HepG2 (cell line): ENCODE measurements around the gene HCFC1. TPM values are rescaled to one million over a fixed set of nuclear protein-coding genes. Genes with fewer than 3 reads are reported as not detected.

ENCODE experiments used
- ATAC-seq: fragments of 200-7000 bp; cut with Tn5 transposase; 3 replicates; pipeline ENCODE4 v1.9.1; 2020; ENCODE audit warnings: mild to moderate bottlenecking, moderate library complexity
- BruUV-seq: library from RNA; stranded (reverse); fragments of 400-500 nt; replicated peaks from 2 replicates; lab custom pipeline; 2021; lab: Mats Ljungman, UMichigan
- CTCF ChIA-PET: fragments of 300-600 bp; formaldehyde crosslinking; extraction: SDS; loops from one replicate; lab custom pipeline; 2021; ENCODE audit warnings: low total read pairs, inconsistent platforms, low intra/inter-chr PET ratio; lab: Yijun Ruan, JAX
- POLR2A ChIA-PET: fragments of 350-600 bp; sonication (Branson Sonifier 250); formaldehyde crosslinking; loops from one replicate; lab custom pipeline; 2020; ENCODE audit warnings: antibody characterized with exemption, inconsistent platforms; lab: Yijun Ruan, JAX
- DNase-seq: peaks from one replicate; pipeline ENCODE4 v3.0.0-alpha.2; 2015; ENCODE audit warnings: low spot score
- FAIRE-seq: peaks from 3 replicates; lab custom pipeline; 2011; peaks lifted over from hg19 to GRCh38; lab: Jason Lieb, UNC
- H2AFZ ChIP-seq: one replicate; pipeline ENCODE4 v1.6.1; 2011; ENCODE audit warnings: low read length, inconsistent platforms
- H3K27ac ChIP-seq: fragments of 300-600 bp; 3 replicates; pipeline ENCODE4 v1.8.0; 2011; ENCODE audit warnings: mixed run types, mild to moderate bottlenecking, mixed read lengths, low read length, inconsistent platforms; ENCODE audit not compliant: insufficient read depth; ENCODE audit errors: extremely low read length
- H3K27me3 ChIP-seq, 2 experiments: fragments of 200-600 bp in 1 of 2; 2 replicates in 1 of 2; 3 replicates in 1 of 2; pipeline versions ENCODE4 v1.6.0 to v1.8.0; 2011; ENCODE audit warnings: low read length in 2 of 2, mild to moderate bottlenecking in 2 of 2, moderate library complexity in 2 of 2, inconsistent platforms in 1 of 2; ENCODE audit not compliant: insufficient read depth in 2 of 2, control insufficient read depth in 1 of 2
- H3K36me3 ChIP-seq, 2 experiments: fragments of 200-600 bp in 1 of 2; replicated peaks in 1 of 2; 2 replicates in 1 of 2; 3 replicates in 1 of 2; pipeline versions ENCODE4 v1.5.1 to v1.8.0; 2011; ENCODE audit warnings: low read length in 2 of 2, inconsistent platforms in 1 of 2; ENCODE audit not compliant: insufficient read depth in 2 of 2, control insufficient read depth in 1 of 2
- H3K4me1 ChIP-seq: 2 replicates; pipeline ENCODE4 v1.5.1; 2012; ENCODE audit warnings: low read length, inconsistent platforms; ENCODE audit not compliant: insufficient read depth
- H3K4me2 ChIP-seq: 2 replicates; pipeline ENCODE4 v1.6.0; 2011; ENCODE audit warnings: low read depth, low read length, inconsistent platforms
- H3K4me3 ChIP-seq, 3 experiments: fragments of 200-600 bp in 1 of 3; sonication (generic), shearing (Covaris generic) in 1 of 3; replicated peaks in 1 of 3; 2 replicates each; pipeline ENCODE4 v1.5.1; 2011 to 2016; ENCODE audit warnings: low read length in 3 of 3, inconsistent platforms in 2 of 3, low read depth in 2 of 3, mild to moderate bottlenecking in 2 of 3, control low read depth in 1 of 3, mixed read lengths in 1 of 3; ENCODE audit not compliant: insufficient read depth in 1 of 3
- H3K79me2 ChIP-seq: one replicate; pipeline ENCODE4 v1.6.1; 2011; ENCODE audit warnings: low read length, inconsistent platforms; ENCODE audit not compliant: insufficient read depth
- H3K9ac ChIP-seq: 2 replicates; pipeline ENCODE4 v1.6.0; 2011; ENCODE audit warnings: mild to moderate bottlenecking, low read depth, low read length, inconsistent platforms; ENCODE audit not compliant: insufficient read depth
- H3K9me3 ChIP-seq: 2 replicates; pipeline ENCODE4 v1.5.1; 2012; ENCODE audit warnings: mild to moderate bottlenecking, low read length
- H4K20me1 ChIP-seq: 2 replicates; pipeline ENCODE4 v1.6.0; 2011; ENCODE audit warnings: inconsistent platforms, mild to moderate bottlenecking, low read length, moderate library complexity; ENCODE audit not compliant: insufficient read depth
- ADNP ChIP-seq: sonication (generic); formaldehyde crosslinking; IDR thresholded peaks from 2 replicates; pipeline ENCODE4 v1.4.0; 2020; ENCODE audit warnings: missing genetic modification reagents
- EHMT2 ChIP-seq: fragments of 200-600 bp; sonication (generic); IDR thresholded peaks from 2 replicates; pipeline ENCODE4 v1.7.0; 2017; ENCODE audit warnings: antibody characterized with exemption, low read depth, low read length, borderline replicate concordance
- ESRRA ChIP-seq: sonication (generic); formaldehyde crosslinking; IDR thresholded peaks from 2 replicates; pipeline ENCODE4 v1.5.1; 2020; ENCODE audit warnings: mild to moderate bottlenecking, low read depth, missing genetic modification reagents
- NR2F6 ChIP-seq, 2 experiments: IDR thresholded peaks; 2 replicates each; pipeline ENCODE4 v1.6.1; 2016; ENCODE audit warnings: antibody characterized with exemption in 1 of 2, mild to moderate bottlenecking in 1 of 2
- PHB2 ChIP-seq: fragments of 450-650 bp; IDR thresholded peaks from 2 replicates; pipeline ENCODE4 v1.6.1; 2018; ENCODE audit not compliant: partially characterized antibody
- PHF20 ChIP-seq: sonication (generic); formaldehyde crosslinking; IDR thresholded peaks from 2 replicates; pipeline ENCODE4 v1.5.0; 2020; ENCODE audit warnings: mild to moderate bottlenecking, missing genetic modification reagents
- PHF8 ChIP-seq: sonication (generic); formaldehyde crosslinking; IDR thresholded peaks from 2 replicates; pipeline ENCODE4 v1.5.0; 2020; ENCODE audit warnings: missing genetic modification reagents
- SMARCE1 ChIP-seq: fragments of 450-650 bp; IDR thresholded peaks from 2 replicates; pipeline ENCODE4 v1.6.1; 2017; ENCODE audit warnings: borderline replicate concordance
- STAT6 ChIP-seq: sonication (generic); formaldehyde crosslinking; IDR thresholded peaks from 2 replicates; pipeline ENCODE4 v1.4.0; 2020; ENCODE audit warnings: missing genetic modification reagents, mild to moderate bottlenecking, borderline replicate concordance
- ZBTB7A ChIP-seq: sonication (generic); formaldehyde crosslinking; IDR thresholded peaks from 2 replicates; pipeline ENCODE4 v1.8.0; 2022; ENCODE audit warnings: mild to moderate bottlenecking, missing genetic modification reagents
- ZNF367 ChIP-seq: sonication (generic); formaldehyde crosslinking; IDR thresholded peaks from 2 replicates; pipeline ENCODE4 v1.4.0; 2020; ENCODE audit warnings: missing genetic modification reagents, borderline replicate concordance
- ZNF580 ChIP-seq: IDR thresholded peaks from 2 replicates; pipeline ENCODE4 v1.6.1; 2016; ENCODE audit warnings: low read depth, borderline replicate concordance
- WGBS: methylation state at CpG from one replicate; pipeline ENCODE4 v1.1.6; 2017; ENCODE audit warnings: low lambda C conversion rate; 5-methylcytosine and 5-hydroxymethylcytosine counted together
- in situ Hi-C: cut with HindIII; loops from 2 replicates; pipeline ENCODE4 v1.10.0; 2017; ENCODE audit warnings: low pct_unique_long_range_greater_than_20kb; ENCODE audit not compliant: extremely low pct_ligation_motif_present
- intact Hi-C: fragments of 100-400 bp; cut with micrococcal nuclease; formaldehyde crosslinking; loops from one replicate; pipeline ENCODE4 v1.10.0; 2022; ENCODE audit not compliant: unreplicated experiment
- polyA plus RNA-seq, 8 experiments: library from polyadenylated mRNA; depleted of rRNA in 3 of 8; stranded (reverse) in 7 of 8; unstranded in 1 of 8; fragments of >200 nt; fragmentation: Illumina TruSeq in 4 of 8; extraction: Trizol in 4 of 8; gene quantifications; 2 replicates each; pipeline versions ENCODE4 v1.2.1 to v1.2.3, GENCODE V29; 2011 to 2016; ENCODE audit warnings: low read depth in 4 of 8, missing spikeins in 1 of 8, mixed read lengths in 1 of 8; ENCODE audit not compliant: insufficient read depth in 1 of 8
- total RNA-seq, 5 experiments: library from RNA; depleted of rRNA; stranded (reverse); fragments of >200 nt; fragmentation: Illumina TruSeq; extraction: Trizol; gene quantifications; 2 replicates each; pipeline ENCODE4 v1.2.3, GENCODE V29; 2016; ENCODE audit warnings: low read depth in 1 of 5
- TF ChIP-seq, protein P1 (sequence below): sonication (generic); formaldehyde crosslinking; IDR thresholded peaks from 2 replicates; pipeline ENCODE4 v1.4.0; 2020; ENCODE audit warnings: mild to moderate bottlenecking, low read depth, missing genetic modification reagents
- TF ChIP-seq, protein P2 (sequence below): sonication (generic); formaldehyde crosslinking; IDR thresholded peaks from 2 replicates; pipeline ENCODE4 v1.4.0; 2020; ENCODE audit warnings: missing genetic modification reagents, mild to moderate bottlenecking, borderline replicate concordance

Gene HCFC1
- total and polyA plus RNA-seq, 2 of the 13 experiments (the other 11 are each of a cell fraction or from before 2014, with no cell fraction given), result 5.8 to 17.8 TPM

GRCh38 chrX:153938226-153938786, 33.3 kb downstream of the HCFC1 start (continued):
- TF ChIP-seq, protein P1, sequence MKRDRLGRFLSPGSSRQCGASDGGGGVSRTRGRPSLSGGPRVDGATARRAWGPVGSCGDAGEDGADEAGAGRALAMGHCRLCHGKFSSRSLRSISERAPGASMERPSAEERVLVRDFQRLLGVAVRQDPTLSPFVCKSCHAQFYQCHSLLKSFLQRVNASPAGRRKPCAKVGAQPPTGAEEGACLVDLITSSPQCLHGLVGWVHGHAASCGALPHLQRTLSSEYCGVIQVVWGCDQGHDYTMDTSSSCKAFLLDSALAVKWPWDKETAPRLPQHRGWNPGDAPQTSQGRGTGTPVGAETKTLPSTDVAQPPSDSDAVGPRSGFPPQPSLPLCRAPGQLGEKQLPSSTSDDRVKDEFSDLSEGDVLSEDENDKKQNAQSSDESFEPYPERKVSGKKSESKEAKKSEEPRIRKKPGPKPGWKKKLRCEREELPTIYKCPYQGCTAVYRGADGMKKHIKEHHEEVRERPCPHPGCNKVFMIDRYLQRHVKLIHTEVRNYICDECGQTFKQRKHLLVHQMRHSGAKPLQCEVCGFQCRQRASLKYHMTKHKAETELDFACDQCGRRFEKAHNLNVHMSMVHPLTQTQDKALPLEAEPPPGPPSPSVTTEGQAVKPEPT (CRISPR knock-in tag), result no peak
- TF ChIP-seq PHF20 (CRISPR knock-in tag) (no peak), ZNF580 (CRISPR knock-in tag) (no peak), ZNF367 (CRISPR knock-in tag) (no peak), PHF8 (CRISPR knock-in tag) (no peak), NR2F6 (IDR thresholded peaks at IDR 0.05) (no peak), NR2F6 (CRISPR knock-in tag; IDR thresholded peaks at IDR 0.05) (no peak)

GRCh38 chrX:153937056-153937455, 34.6 kb downstream of the HCFC1 start:
- Histone ChIP-seq H3K4me3 (no peak overlapping the region), H3K4me2 (no peak overlapping the region), H3K9ac (no peak overlapping the region), H2AFZ (no peak overlapping the region), H3K79me2 (peaks cover 9% of the 10 kb centered on the region), H3K27me3 (no peaks in the 10 kb centered on the region), H3K27ac (no peak overlapping the region), H3K9me3 (no peaks in the 10 kb centered on the region), H3K4me1 (peaks cover 10% of the 10 kb centered on the region), H3K36me3 (no peaks in the 10 kb centered on the region)
- in situ Hi-C loops, result no loop called here
- ChIA-PET CTCF (no interaction called here), POLR2A (interaction anchor here (0.6 to 2.6 kb wide), 2 partner anchors 9 to 11 kb away, joined by 3 to 20 read pairs; partner anchors contain the start of gene ARHGAP4)
- DNase-seq, result no peak
- 97% methylated on average over 3 of the region's 3 CpGs for WGBS
- no peak for TF ChIP-seq EHMT2
- no peak for TF ChIP-seq PHB2
- TF ChIP-seq ZBTB7A (CRISPR knock-in tag), result no peak
- no peak for TF ChIP-seq ADNP
- no peak for TF ChIP-seq ESRRA (CRISPR knock-in tag)
- no peak for TF ChIP-seq STAT6 (CRISPR knock-in tag)
- TF ChIP-seq, protein P2, sequence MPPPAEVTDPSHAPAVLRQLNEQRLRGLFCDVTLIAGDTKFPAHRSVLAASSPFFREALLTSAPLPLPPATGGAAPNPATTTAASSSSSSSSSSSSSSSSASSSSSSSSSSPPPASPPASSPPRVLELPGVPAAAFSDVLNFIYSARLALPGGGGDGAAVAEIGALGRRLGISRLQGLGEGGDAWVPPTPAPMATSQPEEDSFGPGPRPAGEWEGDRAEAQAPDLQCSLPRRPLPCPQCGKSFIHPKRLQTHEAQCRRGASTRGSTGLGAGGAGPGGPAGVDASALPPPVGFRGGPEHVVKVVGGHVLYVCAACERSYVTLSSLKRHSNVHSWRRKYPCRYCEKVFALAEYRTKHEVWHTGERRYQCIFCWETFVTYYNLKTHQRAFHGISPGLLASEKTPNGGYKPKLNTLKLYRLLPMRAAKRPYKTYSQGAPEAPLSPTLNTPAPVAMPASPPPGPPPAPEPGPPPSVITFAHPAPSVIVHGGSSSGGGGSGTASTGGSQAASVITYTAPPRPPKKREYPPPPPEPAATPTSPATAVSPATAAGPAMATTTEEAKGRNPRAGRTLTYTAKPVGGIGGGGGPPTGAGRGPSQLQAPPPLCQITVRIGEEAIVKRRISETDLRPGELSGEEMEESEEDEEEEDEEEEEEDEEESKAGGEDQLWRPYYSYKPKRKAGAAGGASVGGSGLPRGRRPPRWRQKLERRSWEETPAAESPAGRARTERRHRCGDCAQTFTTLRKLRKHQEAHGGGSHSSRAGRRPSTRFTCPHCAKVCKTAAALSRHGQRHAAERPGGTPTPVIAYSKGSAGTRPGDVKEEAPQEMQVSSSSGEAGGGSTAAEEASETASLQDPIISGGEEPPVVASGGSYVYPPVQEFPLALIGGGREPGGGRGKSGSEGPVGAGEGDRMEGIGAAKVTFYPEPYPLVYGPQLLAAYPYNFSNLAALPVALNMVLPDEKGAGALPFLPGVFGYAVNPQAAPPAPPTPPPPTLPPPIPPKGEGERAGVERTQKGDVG (CRISPR knock-in tag), result no peak
- no peak for TF ChIP-seq SMARCE1
- TF ChIP-seq, all 625 proteins: peak for 0
- FAIRE-seq (no peak), ATAC-seq (no peak)
- BruUV-seq, result no TSS peak
- intact Hi-C loops, result no loop called here
- no peaks in the 10 kb centered on the region for H4K20me1 ChIP-seq
